ENCODE results near the gene CETN3.

The CETN3 gene

GRCh38 chr5:90342576-90342975, 67.0 kb downstream of the CETN3 start:
- no peak for DNase-seq (ENCODE audit: low read depth)
- no peak overlapping the region for H3K4me3 ChIP-seq (replicated peaks; ENCODE audit: low read depth, low read length)
- TF ChIP-seq, protein P1, sequence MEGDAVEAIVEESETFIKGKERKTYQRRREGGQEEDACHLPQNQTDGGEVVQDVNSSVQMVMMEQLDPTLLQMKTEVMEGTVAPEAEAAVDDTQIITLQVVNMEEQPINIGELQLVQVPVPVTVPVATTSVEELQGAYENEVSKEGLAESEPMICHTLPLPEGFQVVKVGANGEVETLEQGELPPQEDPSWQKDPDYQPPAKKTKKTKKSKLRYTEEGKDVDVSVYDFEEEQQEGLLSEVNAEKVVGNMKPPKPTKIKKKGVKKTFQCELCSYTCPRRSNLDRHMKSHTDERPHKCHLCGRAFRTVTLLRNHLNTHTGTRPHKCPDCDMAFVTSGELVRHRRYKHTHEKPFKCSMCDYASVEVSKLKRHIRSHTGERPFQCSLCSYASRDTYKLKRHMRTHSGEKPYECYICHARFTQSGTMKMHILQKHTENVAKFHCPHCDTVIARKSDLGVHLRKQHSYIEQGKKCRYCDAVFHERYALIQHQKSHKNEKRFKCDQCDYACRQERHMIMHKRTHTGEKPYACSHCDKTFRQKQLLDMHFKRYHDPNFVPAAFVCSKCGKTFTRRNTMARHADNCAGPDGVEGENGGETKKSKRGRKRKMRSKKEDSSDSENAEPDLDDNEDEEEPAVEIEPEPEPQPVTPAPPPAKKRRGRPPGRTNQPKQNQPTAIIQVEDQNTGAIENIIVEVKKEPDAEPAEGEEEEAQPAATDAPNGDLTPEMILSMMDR (IDR thresholded peaks at IDR 0.05; ENCODE audit: low read length, missing control alignments), result no peak
